ENCODE data around the gene SLC37A3.

Gene SLC37A3

DNA sequence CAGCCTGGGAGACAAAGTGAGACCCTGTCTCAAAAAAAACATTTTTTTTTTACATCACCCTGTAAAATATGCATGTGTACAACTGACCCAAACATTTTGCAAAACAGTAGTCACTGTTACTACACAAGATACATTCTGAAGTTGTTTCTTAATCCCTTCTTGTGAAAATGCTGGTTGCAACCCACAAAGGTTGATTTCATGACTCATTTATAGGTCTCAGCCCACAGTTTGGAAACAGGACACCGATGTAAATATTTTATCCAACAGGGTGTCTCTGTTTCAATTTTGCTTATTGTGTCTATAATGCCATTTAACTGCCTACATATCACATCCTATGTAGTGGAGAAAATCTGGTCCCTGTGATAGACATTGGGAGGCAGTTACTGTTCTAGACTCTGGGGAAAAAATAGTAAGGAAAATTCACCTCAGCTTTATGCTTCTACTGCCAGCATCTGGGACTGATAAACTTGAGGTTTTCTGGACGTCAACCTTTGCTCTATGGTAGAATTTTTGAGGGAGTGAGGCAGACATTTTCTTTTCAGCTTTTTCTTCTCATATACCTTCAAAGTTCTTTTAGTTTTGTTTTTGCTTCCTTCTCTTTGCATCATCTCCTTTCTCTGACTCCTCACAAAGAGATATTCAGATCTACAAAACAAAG lies 4.0 kb upstream of the SLC37A3 start:
- no peak for DNase-seq (ENCODE audit: low read depth)

DNA sequence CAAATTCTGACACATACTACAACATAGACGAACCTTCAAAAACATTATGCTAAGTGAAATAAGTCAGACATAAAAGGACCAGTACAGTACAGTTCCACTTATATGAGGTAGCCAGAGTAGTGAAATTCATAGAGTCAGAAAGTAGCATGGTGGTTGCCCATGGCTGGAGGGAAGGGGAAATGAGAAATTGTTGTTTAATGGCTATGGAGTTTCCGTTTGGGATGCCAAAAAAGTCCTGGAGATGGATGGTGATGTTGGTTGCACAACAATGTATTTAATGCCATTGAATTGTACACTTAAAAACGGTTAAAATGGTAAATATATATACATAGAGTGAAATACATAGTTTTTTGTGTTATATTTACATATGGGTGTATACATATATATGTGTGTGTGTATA lies 2.1 kb upstream of the SLC37A3 start:
- no peak for DNase-seq (ENCODE audit: low read depth)

DNA sequence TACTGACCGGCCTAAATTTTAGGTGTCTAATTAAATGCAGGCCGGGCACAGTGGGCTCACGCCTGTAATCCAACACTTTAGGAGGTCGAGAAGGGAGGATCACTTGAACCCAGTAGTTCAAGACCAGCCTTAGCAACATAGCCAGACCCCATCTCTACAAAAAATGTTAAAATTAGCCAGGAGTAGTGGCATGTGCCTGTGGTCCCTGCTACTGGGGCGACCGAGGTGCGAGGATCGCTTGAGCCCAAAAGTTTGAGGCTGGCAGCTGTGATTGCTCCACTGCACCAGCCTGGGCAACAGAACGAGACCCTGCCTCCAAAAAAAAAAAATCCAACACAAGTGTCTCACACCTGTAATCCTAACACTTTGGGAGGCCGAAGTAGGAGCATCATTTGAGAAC lies 491 bp upstream of the SLC37A3 start:
- DNase-seq (ENCODE audit: low read depth): no peak

- no peak for DNase-seq (ENCODE audit: low read depth)
Measured at GRCh38 chr7:140393756-140394306, 4.5 kb downstream of the SLC37A3 start.

DNA sequence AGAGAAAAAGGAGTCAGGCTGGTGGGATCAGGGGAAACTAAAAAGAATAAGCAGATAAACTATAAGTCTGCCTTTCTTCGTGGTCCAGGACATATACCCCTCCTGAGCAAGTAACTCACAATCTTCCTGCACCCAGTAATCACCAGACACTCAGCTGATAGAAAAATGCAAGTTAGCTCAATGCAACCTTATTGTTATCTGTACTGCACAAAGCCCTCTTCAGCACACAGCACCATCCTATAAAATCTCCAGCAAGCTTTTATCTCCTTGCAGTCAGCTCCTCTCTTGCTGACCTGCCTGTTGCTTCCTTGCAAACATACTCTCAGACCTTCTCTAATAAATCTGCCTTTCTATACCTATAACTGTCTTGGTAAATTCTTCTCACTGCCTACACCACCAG lies 6.7 kb downstream of the SLC37A3 start:
- DNase-seq (ENCODE audit: low read depth): no peak

DNA sequence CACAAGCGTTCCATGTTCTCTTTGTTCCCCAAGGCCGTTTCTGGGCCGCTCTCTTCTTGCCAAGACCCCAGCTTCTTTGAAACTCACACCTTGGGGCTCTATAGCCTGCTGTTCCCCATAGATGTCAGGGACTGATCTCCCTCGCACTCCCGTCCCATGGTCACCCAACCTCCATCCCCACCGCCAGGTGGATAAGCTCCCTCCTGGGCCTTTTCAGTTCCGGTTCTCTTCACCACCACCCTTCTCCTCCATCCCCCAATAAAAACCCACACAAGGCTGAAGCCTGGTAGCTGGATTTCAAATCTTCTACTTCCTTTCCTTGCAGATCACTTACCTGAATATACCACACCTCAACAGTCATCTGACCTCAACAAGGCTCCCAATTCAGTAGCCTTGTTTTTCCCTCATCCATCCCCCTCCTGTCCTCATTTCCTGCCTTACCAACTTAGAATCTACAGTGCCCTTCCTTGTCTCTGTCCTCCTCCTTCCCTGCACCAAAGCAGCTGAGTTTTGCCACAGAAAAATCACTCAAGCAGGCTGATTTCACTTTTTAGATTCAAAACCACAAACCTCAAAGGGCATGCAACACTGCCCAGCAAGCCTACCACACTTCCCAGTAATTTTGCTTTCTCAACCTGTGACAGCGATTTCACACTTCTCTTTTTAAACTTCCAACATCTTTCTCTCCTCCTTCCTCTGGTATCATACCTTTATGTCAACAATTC lies 7.7 kb downstream of the SLC37A3 start:
- no peak for DNase-seq (ENCODE audit: low read depth)

DNA sequence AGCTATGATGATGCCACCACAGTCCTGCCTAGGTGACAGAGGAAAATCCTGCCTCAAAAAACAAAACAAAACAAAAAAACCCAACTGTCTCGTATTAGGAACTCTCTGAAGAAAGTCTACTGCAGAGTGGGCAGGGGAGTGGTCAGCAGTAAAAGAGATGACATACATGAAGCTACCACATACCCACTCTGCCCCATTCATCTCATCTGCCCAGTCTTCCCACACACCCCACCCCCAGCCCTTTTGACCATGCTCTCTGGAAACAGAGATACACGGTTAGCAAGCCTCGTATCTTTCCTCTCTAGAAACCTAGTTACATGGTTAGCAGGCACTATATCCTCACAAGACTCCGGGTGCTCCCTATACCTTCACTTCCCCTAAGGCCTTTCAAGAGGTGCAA lies 8.3 kb downstream of the SLC37A3 start:
- DNase-seq (ENCODE audit: low read depth): no peak

DNA sequence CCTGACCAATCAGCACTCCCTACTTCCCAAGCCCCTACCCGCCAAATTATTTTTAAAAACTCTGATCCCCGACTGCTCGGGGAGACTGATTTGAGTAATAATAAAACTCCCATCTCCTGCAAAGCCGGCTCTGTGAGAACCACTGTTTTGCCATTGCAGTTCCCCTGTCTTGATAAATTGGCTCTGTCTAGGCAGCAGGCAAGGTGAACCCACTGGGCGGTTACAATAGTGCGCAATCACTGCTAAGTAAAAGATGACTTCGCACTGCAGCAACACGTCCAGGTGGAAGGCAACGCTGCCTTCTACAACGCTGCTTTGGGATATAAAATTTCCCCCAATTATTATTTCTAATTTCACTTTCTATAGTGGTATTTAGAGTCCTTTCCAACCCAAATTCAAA lies 8.9 kb downstream of the SLC37A3 start:
- DNase-seq (ENCODE audit: low read depth): no peak

DNA sequence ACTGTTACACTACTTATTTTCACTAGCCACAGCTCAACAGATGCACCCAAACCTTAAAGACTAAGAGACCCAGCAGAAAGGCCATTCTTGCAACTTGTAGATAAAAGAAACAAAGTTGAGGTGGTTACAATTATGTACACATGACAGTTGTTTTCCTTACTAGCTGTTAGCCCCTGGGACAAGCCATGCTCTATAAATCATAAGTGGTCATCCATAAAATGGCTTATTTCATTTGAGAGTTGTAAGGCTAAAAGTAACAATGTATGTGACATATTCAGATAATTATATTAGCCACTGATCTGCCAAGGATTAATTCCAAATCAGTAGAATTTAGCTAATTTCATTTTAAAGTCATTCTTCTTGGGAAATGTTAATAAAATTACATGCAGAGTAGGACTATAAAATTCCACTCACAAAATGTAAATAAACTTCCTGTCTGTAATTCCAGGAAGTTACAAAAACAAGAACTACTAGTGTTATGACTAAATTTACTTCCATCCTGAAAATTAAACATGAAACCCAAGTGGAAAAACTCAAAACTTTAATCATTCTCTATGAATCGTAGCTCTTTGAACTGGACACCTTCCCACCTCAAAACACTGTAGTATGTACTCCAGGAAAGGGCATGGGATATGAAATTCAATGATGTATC lies 13.3 kb downstream of the SLC37A3 start:
- DNase-seq (ENCODE audit: low read depth): no peak

GRCh38 chr7:140383954-140384713 lies 14.2 kb downstream of the SLC37A3 start:
- no peak for DNase-seq (ENCODE audit: low read depth)

DNA sequence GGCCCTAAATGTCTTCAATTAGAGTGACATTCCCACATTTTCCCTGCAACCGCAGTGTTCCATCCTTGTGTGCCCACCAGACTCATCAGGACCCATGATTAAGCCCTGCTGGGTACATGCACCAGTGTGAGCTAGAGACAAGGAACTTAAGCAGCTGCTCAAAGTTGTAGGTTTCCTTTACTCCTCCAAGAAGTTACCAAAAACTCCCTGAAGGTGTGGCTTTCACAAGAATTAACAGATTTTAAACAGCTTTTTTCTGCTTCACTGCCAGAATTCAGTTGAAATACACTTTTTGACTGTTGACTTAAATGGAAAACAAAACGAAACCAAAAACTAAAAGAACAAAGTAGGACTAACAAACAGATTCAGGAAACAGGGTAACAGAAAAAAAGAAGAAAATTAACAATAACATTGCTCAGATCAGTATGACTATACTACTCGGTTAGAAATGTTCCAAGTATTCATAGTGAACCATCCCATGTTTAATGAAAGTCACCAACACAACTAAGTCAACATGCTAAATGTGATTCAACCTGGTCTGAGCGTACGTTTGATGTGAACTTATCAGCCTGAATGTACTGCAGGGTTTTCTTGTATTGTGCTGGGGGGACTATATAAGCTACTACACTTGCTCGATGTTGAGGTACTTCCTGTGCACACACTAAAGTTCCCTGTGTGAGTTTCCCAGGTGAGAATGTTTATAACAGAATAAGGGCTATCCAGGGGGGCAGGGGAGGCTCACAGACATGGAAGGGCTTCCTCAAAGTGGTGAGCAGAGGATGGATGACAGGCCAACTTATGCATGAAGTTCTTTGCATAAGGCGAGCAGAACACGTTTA lies 22.2 kb downstream of the SLC37A3 start:
- DNase-seq (ENCODE audit: low read depth): no peak

DNA sequence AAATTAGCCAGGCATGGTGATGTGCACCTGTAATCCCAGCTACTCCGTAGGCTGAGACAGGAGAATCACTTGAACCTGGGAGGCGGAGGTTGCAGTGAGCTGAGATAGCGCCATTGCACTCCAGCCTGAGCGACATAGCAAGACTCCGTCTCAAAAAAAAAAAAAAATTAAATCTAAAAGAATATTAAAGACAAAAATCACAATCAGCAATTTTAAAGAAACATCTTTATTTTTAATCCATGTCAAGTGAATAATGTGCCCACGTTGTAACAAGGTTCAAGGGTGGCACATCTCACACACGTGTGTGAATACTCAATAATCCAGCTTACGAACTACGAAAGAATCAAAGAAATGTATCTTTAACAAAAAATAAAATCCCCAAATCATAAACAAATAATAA lies 23.0 kb downstream of the SLC37A3 start:
- no peak for DNase-seq (ENCODE audit: low read depth)

DNA sequence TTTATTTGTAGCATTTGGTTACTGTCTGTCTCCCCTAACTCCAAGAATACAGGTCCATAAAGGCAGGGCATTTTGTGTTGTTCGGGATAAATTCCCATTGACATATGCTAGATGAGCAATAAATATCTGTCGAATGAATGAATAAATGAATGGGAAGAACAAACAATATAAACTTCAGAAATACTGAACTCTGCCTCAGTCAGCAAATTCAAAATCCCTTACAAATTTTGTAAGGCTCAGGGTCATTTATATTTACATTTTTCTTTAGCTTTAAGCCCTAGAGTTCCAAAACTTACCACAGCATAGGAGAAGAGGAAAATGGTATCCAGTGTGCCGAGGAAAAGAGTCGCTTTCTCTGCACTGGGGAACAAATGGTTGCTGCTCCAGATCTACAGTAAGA lies 29.0 kb downstream of the SLC37A3 start:
- no peak for DNase-seq (ENCODE audit: low read depth)

DNA sequence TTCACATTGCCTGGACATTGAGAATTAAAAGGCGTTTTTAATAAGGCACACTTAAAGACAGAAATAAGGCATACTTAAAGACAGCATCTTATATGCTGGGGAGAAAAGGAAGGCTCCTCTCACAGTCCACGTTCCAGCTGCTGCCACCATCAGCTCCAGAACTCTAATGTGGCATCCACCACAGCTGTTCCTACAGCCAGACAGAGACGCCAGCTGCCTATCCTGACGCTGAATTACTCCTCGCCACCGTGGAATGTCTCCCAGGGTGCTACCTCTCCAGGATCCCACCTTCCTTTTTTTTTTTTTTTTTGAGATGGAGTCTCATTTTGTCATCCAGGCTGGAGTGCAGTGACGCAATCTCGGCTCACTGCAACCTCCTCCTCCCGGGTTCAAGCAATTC lies 30.8 kb downstream of the SLC37A3 start:
- no peak for DNase-seq (ENCODE audit: low read depth)

DNA sequence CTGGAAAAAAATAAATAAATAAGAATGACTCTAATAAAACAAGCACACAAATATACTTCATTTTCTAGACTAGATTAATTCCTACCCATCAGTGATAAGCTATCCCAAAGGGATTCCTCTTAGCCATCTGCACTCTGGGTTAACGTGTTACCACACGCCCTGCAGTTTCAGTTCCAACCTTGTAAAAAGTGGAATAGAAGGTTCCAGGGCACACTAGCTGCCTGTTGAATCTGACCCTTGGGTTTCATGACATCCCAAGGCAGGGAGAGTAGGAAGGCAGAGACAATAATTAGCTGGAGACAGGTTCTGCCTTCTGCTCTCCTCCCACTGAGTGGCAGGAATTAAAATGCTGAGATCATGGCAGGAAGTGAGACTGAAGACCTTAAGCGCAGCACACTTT lies 33.5 kb downstream of the SLC37A3 start:
- no peak for DNase-seq (ENCODE audit: low read depth)

DNA sequence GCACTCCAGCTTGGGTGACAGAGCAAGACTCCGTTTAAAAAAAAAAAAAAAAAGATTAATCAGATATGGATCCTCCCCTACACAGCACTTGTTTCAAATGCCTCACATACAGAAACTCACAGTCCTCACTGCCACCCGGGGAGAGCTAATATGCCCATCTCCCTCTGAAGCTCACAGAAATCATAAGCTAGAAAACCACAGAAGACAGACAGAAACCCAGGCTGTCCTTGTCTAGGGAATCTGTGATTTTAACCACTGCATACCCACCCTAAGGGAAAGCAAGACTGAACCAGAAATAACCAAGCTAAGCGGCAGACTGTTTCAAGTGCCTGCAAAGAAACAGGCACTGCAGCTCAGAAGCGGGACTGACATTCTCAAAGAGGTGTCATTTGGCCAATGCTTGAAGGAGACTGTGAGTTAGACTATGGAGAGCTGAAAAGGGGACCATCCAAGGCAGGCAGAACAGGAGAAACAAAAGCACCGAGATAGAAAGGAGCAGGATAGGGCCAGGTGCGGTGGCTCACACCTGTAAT lies 37.6 kb downstream of the SLC37A3 start:
- no peak for DNase-seq (ENCODE audit: low read depth)

- no peak for DNase-seq (ENCODE audit: low read depth)
Measured at GRCh38 chr7:140358412-140359051, 39.8 kb downstream of the SLC37A3 start.

DNA sequence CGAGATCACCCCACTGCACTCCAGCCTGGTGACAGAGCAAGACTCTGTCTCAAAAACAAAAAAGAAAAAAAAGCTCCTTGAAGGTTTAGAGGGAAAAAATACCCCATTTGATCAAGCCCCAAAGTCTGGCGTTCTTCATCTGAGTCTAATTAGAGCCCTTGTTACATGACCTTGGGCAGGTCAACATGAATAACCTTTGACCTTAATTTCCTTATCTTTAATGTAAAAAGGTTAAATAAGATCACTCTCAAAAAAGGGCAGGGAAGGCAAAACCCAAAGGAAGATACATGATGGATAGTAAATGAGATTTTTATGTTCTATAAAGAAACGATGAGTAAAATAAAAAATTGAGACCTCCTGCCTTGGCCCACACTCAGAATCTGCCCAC lies 40.3 kb downstream of the SLC37A3 start:
- no peak for DNase-seq (ENCODE audit: low read depth)

DNA sequence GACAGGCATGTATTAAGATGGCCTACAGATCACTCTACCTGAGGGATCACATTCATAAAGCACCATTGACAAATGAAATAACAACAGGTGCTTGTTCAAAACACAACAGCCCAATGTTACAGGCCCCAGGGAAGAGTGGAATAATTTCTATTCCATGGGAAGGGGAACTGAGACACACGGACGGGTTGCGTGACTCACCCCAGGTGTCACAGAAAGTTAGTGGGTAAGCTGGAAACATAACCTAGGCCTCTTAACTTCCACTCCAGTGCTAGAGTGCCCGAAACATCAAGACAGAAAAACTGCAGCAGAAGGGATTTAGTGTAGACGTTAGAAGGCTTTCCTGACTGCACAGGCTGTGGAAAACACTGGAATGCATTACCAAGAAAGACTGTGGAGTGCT lies 48.3 kb downstream of the SLC37A3 start:
- no peak for DNase-seq (ENCODE audit: low read depth)

DNA sequence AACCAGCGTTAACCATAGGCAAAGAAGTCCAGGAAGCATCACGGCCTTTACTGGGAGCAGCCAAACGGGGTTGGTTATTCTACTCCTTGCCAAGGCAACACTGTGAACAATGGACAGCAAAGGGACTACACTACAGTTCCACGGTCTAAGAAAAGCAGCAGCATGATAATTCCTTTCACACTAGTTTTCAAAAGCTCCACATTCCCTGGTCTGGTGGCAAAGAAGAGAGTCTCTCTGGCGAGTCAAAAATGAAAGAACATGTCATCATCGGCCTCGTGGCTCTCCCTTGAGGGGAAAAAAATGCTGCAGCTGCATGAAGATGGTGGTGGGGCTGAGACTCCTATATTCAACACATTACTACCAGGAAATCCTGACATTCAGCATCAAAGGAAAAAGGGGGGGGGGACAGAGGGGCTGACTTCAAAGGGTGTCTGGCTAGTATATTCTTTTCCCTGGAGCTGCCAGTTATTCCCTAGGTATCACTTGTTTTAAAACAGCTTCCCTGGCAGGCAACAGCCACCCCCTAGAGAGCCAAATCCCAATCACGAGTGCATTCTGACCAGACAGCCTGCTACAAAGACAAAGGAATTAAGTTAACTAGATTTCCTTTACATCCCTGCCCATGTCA lies 49.1 kb downstream of the SLC37A3 start:
- no peak for DNase-seq (ENCODE audit: low read depth)
